ENCODE results near the gene LRRC7.

- TF ChIP-seq CTCF (IDR thresholded peaks at IDR 0.05; ENCODE audit: low read length), result no peak
- no peak for TF ChIP-seq EZH2phosphoT487 (IDR thresholded peaks at IDR 0.05; ENCODE audit: low read length)
Observed at GRCh38 chr1:70025846-70026245, 458.1 kb downstream of the LRRC7 start.
